GM21737 (cell line): ENCODE data around the gene KCNH3.

Experiments used
- ATAC-seq: cut with Tn5 transposase; IDR thresholded peaks from one replicate; pipeline ENCODE4 v1.9.1; 2021; ENCODE audit warnings: mild to moderate bottlenecking, moderate library complexity; ENCODE audit not compliant: unreplicated experiment

Gene KCNH3

GRCh38 chr12:49557917-49558215 lies 19.0 kb downstream of the KCNH3 start:
- ATAC-seq, result no peak

- ATAC-seq, result no peak
Measured at GRCh38 chr12:49558526-49558925, 19.7 kb downstream of the KCNH3 start.

GRCh38 chr12:49559011-49559675 lies 20.3 kb downstream of the KCNH3 start:
- ATAC-seq, result no peak

GRCh38 chr12:49560695-49561094 lies 21.9 kb downstream of the KCNH3 start:
- ATAC-seq, result no peak

GRCh38 chr12:49562233-49562632 lies 23.4 kb downstream of the KCNH3 start:
- no peak for ATAC-seq

- ATAC-seq, result no peak
Measured at GRCh38 chr12:49562831-49563230, 24.0 kb downstream of the KCNH3 start.

GRCh38 chr12:49563951-49564685 lies 25.3 kb downstream of the KCNH3 start:
- ATAC-seq, result no peak

GRCh38 chr12:49564686-49565405 lies 26.0 kb downstream of the KCNH3 start:
- ATAC-seq, result no peak

GRCh38 chr12:49565406-49566265 lies 26.8 kb downstream of the KCNH3 start:
- no peak for ATAC-seq

GRCh38 chr12:49566361-49566760 lies 27.5 kb downstream of the KCNH3 start:
- ATAC-seq, result no peak

GRCh38 chr12:49567302-49567610 lies 28.4 kb downstream of the KCNH3 start:
- peak; percentile 2 for ATAC-seq

- ATAC-seq, result peak; percentile 71
Measured at GRCh38 chr12:49567611-49568441, 29.0 kb downstream of the KCNH3 start, which contains the start of gene MCRS1. Gene MCRS1, minus strand, starts transcription at chr12:49568142. Its CDS starts 1,411 bp downstream, at chr12:49566731.

GRCh38 chr12:49568442-49569162 lies 29.8 kb downstream of the KCNH3 start:
- peak; percentile 6 for ATAC-seq

- ATAC-seq, result no peak
Measured at GRCh38 chr12:49577589-49578315, 38.9 kb downstream of the KCNH3 start.

GRCh38 chr12:49578471-49579112 lies 39.8 kb downstream of the KCNH3 start:
- ATAC-seq, result no peak

- no peak for ATAC-seq
Measured at GRCh38 chr12:49580572-49581535, 42.0 kb downstream of the KCNH3 start.

- ATAC-seq, result no peak
Measured at GRCh38 chr12:49582201-49582600, 43.4 kb downstream of the KCNH3 start.
